Measurements from ENCODE around the gene USP7. TPM values are rescaled to one million over a fixed set of nuclear protein-coding genes. Genes with fewer than 3 reads are reported as not detected.

USP7 gene
- polyA plus RNA-seq, 3 donors = 2.4 to 31.7 (median 4.1) TPM

DNA sequence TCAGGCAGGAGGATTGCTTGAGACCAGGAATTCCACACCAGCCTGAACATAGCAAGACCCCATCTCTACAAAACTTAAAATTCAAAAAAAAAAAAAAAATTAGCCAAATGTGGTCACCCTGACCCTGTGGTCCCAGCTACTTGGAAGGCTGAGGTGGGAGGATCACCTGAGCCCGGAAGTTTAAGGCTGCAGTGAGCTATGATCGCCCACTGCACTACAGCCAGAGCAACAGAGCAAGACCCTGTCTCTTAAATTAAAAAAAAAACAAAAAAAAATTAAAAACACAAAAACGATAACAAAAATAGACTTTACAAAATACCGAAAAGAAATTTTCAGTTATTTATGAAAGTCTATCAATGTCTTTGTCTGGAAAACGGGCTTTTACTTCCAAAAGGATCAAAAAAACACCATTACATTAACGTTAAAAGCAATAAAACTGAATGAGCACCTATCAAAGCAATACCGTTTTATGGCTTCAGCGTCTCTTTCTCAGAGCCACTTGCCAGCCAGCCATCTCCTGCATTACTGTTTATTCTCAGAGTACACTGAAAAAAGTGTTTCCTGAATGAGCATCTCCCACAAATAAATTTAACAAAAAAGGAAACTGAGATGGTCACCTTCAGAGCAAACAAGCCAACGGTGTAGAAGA, 6.1 kb downstream of the USP7 start:
- peak overlapping the region; percentile 42 for H3K4me2 ChIP-seq (replicated peaks; ENCODE audit: extremely low read depth, low read length, poor library complexity, severe bottlenecking)
- H4K20me1 ChIP-seq (ENCODE audit: insufficient read depth, low read length) = peaks cover 97% of the 10 kb centered on the region
- Mint-ChIP-seq H3K9me3 (no peaks in the 10 kb centered on the region), H3K4me1 (peaks cover 80% of the 10 kb centered on the region), H3K27ac (peak overlapping the region; percentile 47 to 87 (median 79)), H3K4me3 (peak overlapping the region in 1 of 2 donors; percentile 43), H3K27me3 (ENCODE audit: low read depth in 3 of 3) (peaks cover 0 to 2% (median 0%) of the 10 kb centered on the region in 3 donors), H3K36me3 (peaks cover 8 to 9% of the 10 kb centered on the region in 2 donors)
- peaks cover 71 to 80% of the 10 kb centered on the region in 2 donors for H3K4me1 ChIP-seq (ENCODE audit: control insufficient read depth in 1 of 2, insufficient read depth in 2 of 2, low read length in 2 of 2)
- DNase-seq = no peak
- H3K4me3 ChIP-seq (replicated peaks in 1 of 3; ENCODE audit: low read depth in 2 of 3, low read length in 3 of 3) = peak overlapping the region in 1 of 3 experiments; percentile 94
- peaks cover 96% of the 10 kb centered on the region for H3K79me2 ChIP-seq (ENCODE audit: insufficient read depth, low read length)
- peak overlapping the region; percentile 10 for H3K9ac ChIP-seq (ENCODE audit: insufficient read depth, low read length, poor library complexity, severe bottlenecking)
- H3K27ac ChIP-seq (ENCODE audit: low read depth in 1 of 2, low read length in 2 of 2) = peak overlapping the region; percentile 57 to 67
- no peaks in the 10 kb centered on the region for H3K27me3 ChIP-seq (ENCODE audit: control insufficient read depth in 2 of 2, insufficient read depth in 2 of 2, low read length in 2 of 2)
- 89% methylated on average over 5 of the region's 9 CpGs for WGBS (ENCODE audit: insufficient coverage)
- no peaks in the 10 kb centered on the region for H3K36me3 ChIP-seq (replicated peaks in 1 of 2; ENCODE audit: control insufficient read depth in 1 of 2, insufficient read depth in 2 of 2, low read length in 2 of 2)
- no peak overlapping the region for H2AFZ ChIP-seq (ENCODE audit: insufficient read depth, low read depth, low read length, poor library complexity, severe bottlenecking)
- intact Hi-C loops (cut with micrococcal nuclease) = loop anchor here in 1 of 2 donors (10.0 kb wide), 2 partner anchors 53 to 323 kb away; no protein-coding TSS in a partner anchor
- TF ChIP-seq, protein P1, sequence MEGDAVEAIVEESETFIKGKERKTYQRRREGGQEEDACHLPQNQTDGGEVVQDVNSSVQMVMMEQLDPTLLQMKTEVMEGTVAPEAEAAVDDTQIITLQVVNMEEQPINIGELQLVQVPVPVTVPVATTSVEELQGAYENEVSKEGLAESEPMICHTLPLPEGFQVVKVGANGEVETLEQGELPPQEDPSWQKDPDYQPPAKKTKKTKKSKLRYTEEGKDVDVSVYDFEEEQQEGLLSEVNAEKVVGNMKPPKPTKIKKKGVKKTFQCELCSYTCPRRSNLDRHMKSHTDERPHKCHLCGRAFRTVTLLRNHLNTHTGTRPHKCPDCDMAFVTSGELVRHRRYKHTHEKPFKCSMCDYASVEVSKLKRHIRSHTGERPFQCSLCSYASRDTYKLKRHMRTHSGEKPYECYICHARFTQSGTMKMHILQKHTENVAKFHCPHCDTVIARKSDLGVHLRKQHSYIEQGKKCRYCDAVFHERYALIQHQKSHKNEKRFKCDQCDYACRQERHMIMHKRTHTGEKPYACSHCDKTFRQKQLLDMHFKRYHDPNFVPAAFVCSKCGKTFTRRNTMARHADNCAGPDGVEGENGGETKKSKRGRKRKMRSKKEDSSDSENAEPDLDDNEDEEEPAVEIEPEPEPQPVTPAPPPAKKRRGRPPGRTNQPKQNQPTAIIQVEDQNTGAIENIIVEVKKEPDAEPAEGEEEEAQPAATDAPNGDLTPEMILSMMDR (IDR thresholded peaks at IDR 0.05) = no peak
- H3K9me3 ChIP-seq (replicated peaks in 1 of 2; ENCODE audit: control insufficient read depth in 1 of 2, insufficient read depth in 1 of 2, low read length in 2 of 2) = no peaks in the 10 kb centered on the region

- H3K4me1 Mint-ChIP-seq = peaks cover 82% of the 10 kb centered on the region
- H3K9me3 Mint-ChIP-seq = no peaks in the 10 kb centered on the region
- TF ChIP-seq, protein P1 (IDR thresholded peaks at IDR 0.05) = no peak
- intact Hi-C loops (cut with micrococcal nuclease) = loop anchor here in 1 of 2 donors (10.0 kb wide), 2 partner anchors 52 to 322 kb away; no protein-coding TSS in a partner anchor
- H3K27ac Mint-ChIP-seq = peak overlapping the region; percentile 59 to 87 (median 76)
- WGBS (ENCODE audit: insufficient coverage) = 0% methylated on average over 1 of the region's 2 CpGs
- peaks cover 97% of the 10 kb centered on the region for H4K20me1 ChIP-seq (ENCODE audit: insufficient read depth, low read length)
- peak overlapping the region; percentile 28 to 59 for H3K27ac ChIP-seq (ENCODE audit: low read depth in 1 of 2, low read length in 2 of 2)
- peaks cover 0 to 2% (median 0%) of the 10 kb centered on the region in 3 donors for H3K27me3 Mint-ChIP-seq (ENCODE audit: low read depth in 3 of 3)
- peaks cover 72 to 80% of the 10 kb centered on the region in 2 donors for H3K4me1 ChIP-seq (ENCODE audit: control insufficient read depth in 1 of 2, insufficient read depth in 2 of 2, low read length in 2 of 2)
- H3K27me3 ChIP-seq (ENCODE audit: control insufficient read depth in 2 of 2, insufficient read depth in 2 of 2, low read length in 2 of 2) = no peaks in the 10 kb centered on the region
- peaks cover 96% of the 10 kb centered on the region for H3K79me2 ChIP-seq (ENCODE audit: insufficient read depth, low read length)
- H3K4me3 ChIP-seq (replicated peaks in 1 of 3; ENCODE audit: low read depth in 2 of 3, low read length in 3 of 3) = peak overlapping the region in 1 of 3 experiments; percentile 31
- no peaks in the 10 kb centered on the region for H3K36me3 ChIP-seq (replicated peaks in 1 of 2; ENCODE audit: control insufficient read depth in 1 of 2, insufficient read depth in 2 of 2, low read length in 2 of 2)
- H3K9me3 ChIP-seq (replicated peaks in 1 of 2; ENCODE audit: control insufficient read depth in 1 of 2, insufficient read depth in 1 of 2, low read length in 2 of 2) = no peaks in the 10 kb centered on the region
- peak overlapping the region in 1 of 2 donors; percentile 21 for H3K4me3 Mint-ChIP-seq
- H3K4me2 ChIP-seq (replicated peaks; ENCODE audit: extremely low read depth, low read length, poor library complexity, severe bottlenecking) = peak overlapping the region; percentile 42
- H3K36me3 Mint-ChIP-seq = peaks cover 3 to 8% of the 10 kb centered on the region in 2 donors
- peak; percentile 17 to 43 (median 38) for DNase-seq
- H3K9ac ChIP-seq (ENCODE audit: insufficient read depth, low read length, poor library complexity, severe bottlenecking) = no peak overlapping the region
- no peak overlapping the region for H2AFZ ChIP-seq (ENCODE audit: insufficient read depth, low read depth, low read length, poor library complexity, severe bottlenecking)
These were observed 6.7 kb downstream of the USP7 start for GRCh38 chr16:8957063-8957397.
